Right forelimb (tissue), 1 donor: ENCODE measurements around the gene MVB12A.

Experiments used
- DNase-seq: peaks from one replicate; pipeline ENCODE4 v3.0.0-alpha.2; 2018

Gene MVB12A

GRCh38 chr19:17419621-17420474 lies at the start of gene MVB12A:
Gene MVB12A, plus strand, starts transcription at chr19:17420047. Its CDS starts 89 bp downstream, at chr19:17420136.
- DNase-seq = peak; percentile 99

- no peak for DNase-seq
Measured at GRCh38 chr19:17376935-17377600, 42.8 kb upstream of the MVB12A start, which contains the start of gene PLVAP. Gene PLVAP, minus strand, starts transcription at chr19:17377342. Its CDS starts 54 bp downstream, at chr19:17377288.

GRCh38 chr19:17378271-17378670 lies 41.6 kb upstream of the MVB12A start:
- no peak for DNase-seq

GRCh38 chr19:17379221-17379631 lies 40.6 kb upstream of the MVB12A start:
- DNase-seq = no peak

GRCh38 chr19:17380426-17381138 lies 39.3 kb upstream of the MVB12A start:
- DNase-seq = peak; percentile 6

GRCh38 chr19:17385878-17386611 lies 33.8 kb upstream of the MVB12A start:
- DNase-seq = peak; percentile 80

GRCh38 chr19:17389288-17389687 lies 30.6 kb upstream of the MVB12A start:
- no peak for DNase-seq

- DNase-seq = peak; percentile 43
Measured at GRCh38 chr19:17389957-17390664, 29.7 kb upstream of the MVB12A start.

GRCh38 chr19:17390665-17391370 lies 29.0 kb upstream of the MVB12A start:
- DNase-seq = peak; percentile 91

GRCh38 chr19:17391371-17392151 lies 28.3 kb upstream of the MVB12A start:
- peak; percentile 48 for DNase-seq

- peak; percentile 42 for DNase-seq
Measured at GRCh38 chr19:17393002-17393401, 26.8 kb upstream of the MVB12A start.

- peak; percentile 47 for DNase-seq
Measured at GRCh38 chr19:17393914-17394313, 25.9 kb upstream of the MVB12A start, which contains the start of gene CCDC194. Gene CCDC194, minus strand, starts transcription at chr19:17394196. Its CDS starts 38 bp downstream, at chr19:17394158.

GRCh38 chr19:17394891-17395415 lies 24.9 kb upstream of the MVB12A start:
- DNase-seq = peak; percentile 36

- DNase-seq = no peak
Measured at GRCh38 chr19:17398902-17399527, 20.8 kb upstream of the MVB12A start.

- no peak for DNase-seq
Measured at GRCh38 chr19:17401628-17402027, 18.2 kb upstream of the MVB12A start.

GRCh38 chr19:17402982-17403855 lies 16.6 kb upstream of the MVB12A start:
- DNase-seq = no peak

- DNase-seq = no peak
Measured at GRCh38 chr19:17404015-17404414, 15.8 kb upstream of the MVB12A start.

GRCh38 chr19:17404621-17405249 lies 15.1 kb upstream of the MVB12A start:
- DNase-seq = no peak
